ENCODE measurements around the gene RAB6A.

DNA sequence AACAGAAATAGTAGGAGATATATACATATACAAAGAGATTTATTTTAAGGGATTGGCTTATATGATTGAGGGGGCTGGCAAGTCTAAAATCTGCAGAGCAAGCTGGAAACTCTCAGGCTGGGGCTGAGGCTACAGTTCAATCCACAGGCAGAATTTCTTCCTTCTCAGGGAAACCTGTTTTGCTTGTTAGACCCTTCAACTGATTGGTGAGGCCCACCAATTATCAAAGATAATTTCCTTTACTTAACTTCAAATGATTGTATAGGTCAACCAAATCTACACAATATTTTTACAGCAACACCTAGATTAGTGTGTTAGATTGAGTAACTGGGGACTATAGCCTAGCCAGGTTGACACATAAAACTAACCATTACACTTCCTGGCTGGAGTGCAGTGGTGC lies 119.2 kb downstream of the RAB6A start:
- TF ChIP-seq, protein P1, sequence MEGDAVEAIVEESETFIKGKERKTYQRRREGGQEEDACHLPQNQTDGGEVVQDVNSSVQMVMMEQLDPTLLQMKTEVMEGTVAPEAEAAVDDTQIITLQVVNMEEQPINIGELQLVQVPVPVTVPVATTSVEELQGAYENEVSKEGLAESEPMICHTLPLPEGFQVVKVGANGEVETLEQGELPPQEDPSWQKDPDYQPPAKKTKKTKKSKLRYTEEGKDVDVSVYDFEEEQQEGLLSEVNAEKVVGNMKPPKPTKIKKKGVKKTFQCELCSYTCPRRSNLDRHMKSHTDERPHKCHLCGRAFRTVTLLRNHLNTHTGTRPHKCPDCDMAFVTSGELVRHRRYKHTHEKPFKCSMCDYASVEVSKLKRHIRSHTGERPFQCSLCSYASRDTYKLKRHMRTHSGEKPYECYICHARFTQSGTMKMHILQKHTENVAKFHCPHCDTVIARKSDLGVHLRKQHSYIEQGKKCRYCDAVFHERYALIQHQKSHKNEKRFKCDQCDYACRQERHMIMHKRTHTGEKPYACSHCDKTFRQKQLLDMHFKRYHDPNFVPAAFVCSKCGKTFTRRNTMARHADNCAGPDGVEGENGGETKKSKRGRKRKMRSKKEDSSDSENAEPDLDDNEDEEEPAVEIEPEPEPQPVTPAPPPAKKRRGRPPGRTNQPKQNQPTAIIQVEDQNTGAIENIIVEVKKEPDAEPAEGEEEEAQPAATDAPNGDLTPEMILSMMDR (IDR thresholded peaks at IDR 0.05) = no peak
- no peak for TF ChIP-seq POLR2A (IDR thresholded peaks at IDR 0.05)

Measured in lower leg skin (tissue), 3 donors.